Thyroid gland (tissue), 4 donors: ENCODE data around the gene NTPCR. TPM values are rescaled to one million over a fixed set of nuclear protein-coding genes. Genes with fewer than 3 reads are reported as not detected.

ENCODE experiments used
- DNase-seq, 2 donors: peaks; one replicate each; pipeline ENCODE4 v3.0.0-alpha.2; 2019
- H3K27ac ChIP-seq, 3 donors: fragments of 200-600 bp; sonication (generic); 1 replicate in 2 of 3; 2 replicates in 1 of 3; pipeline ENCODE4 v1.5.1; 2016 to 2019; ENCODE audit warnings: mild to moderate bottlenecking in 1 of 3, moderate library complexity in 1 of 3
- H3K27me3 ChIP-seq: fragments of 200-600 bp; sonication (generic); one replicate; pipeline ENCODE4 v1.5.1; 2019
- H3K36me3 ChIP-seq, 2 donors: fragments of 200-600 bp; sonication (generic); one replicate each; pipeline ENCODE4 v1.5.1; 2016 to 2019
- H3K4me1 ChIP-seq, 2 donors: fragments of 200-600 bp; sonication (generic); one replicate each; pipeline ENCODE4 v1.5.1; 2017 to 2019
- H3K4me3 ChIP-seq, 3 donors: fragments of 200-600 bp; sonication (generic); replicated peaks in 1 of 3; 1 replicate in 2 of 3; 2 replicates in 1 of 3; pipeline ENCODE4 v1.5.1; 2016; ENCODE audit warnings: mild to moderate bottlenecking in 1 of 3
- H3K9me3 ChIP-seq: fragments of 200-600 bp; sonication (generic); one replicate; pipeline ENCODE4 v1.5.1; 2017
- POLR2A ChIP-seq, 2 donors: fragments of 450-650 bp; IDR thresholded peaks; one replicate each; pipeline ENCODE4 v1.6.1; 2017; ENCODE audit warnings: antibody characterized with exemption in 2 of 2, mild to moderate bottlenecking in 2 of 2, moderate library complexity in 1 of 2
- WGBS, 2 donors: methylation state at CpG; one replicate each; pipeline ENCODE4 v1.1.5; 2017; 5-methylcytosine and 5-hydroxymethylcytosine counted together
- intact Hi-C: fragments of 100-400 bp; cut with DNase I; formaldehyde crosslinking; loops from one replicate; pipeline ENCODE4 v1.15.1; 2023
- total RNA-seq, 4 donors: library from RNA; depleted of rRNA; stranded (reverse); fragments of >200 nt; gene quantifications; one replicate each; pipeline ENCODE4 v1.2.3, GENCODE V29; 2016
- TF ChIP-seq, protein P1 (sequence below), 6 experiments: fragments of 200-600 bp in 3 of 6; fragments of 450-650 bp in 3 of 6; sonication (generic) in 3 of 6; IDR thresholded peaks; one replicate each; pipeline ENCODE4 v1.5.1; 2016 to 2019; ENCODE audit warnings: antibody characterized with exemption in 6 of 6, mild to moderate bottlenecking in 2 of 6, inconsistent platforms in 1 of 6, moderate library complexity in 1 of 6

The NTPCR gene
- total RNA-seq, 4 donors from 2014 or later, result 32.3 to 53.5 (median 43.5) TPM

GRCh38 chr1:232904131-232904530 is 46.3 kb upstream of the NTPCR start:
- 92 to 95% methylated on average over 4 of the region's 4 CpGs for WGBS, 2 donors
- Histone ChIP-seq H3K36me3 (no peaks in the 10 kb centered on the region), H3K27me3 (no peaks in the 10 kb centered on the region), H3K4me3 (no peak overlapping the region), H3K9me3 (no peaks in the 10 kb centered on the region), H3K27ac (no peak overlapping the region), H3K4me1 (peaks cover 0 to 14% of the 10 kb centered on the region in 2 donors)
- intact Hi-C loops, result no loop called here
- DNase-seq, result no peak
- TF ChIP-seq, protein P1, sequence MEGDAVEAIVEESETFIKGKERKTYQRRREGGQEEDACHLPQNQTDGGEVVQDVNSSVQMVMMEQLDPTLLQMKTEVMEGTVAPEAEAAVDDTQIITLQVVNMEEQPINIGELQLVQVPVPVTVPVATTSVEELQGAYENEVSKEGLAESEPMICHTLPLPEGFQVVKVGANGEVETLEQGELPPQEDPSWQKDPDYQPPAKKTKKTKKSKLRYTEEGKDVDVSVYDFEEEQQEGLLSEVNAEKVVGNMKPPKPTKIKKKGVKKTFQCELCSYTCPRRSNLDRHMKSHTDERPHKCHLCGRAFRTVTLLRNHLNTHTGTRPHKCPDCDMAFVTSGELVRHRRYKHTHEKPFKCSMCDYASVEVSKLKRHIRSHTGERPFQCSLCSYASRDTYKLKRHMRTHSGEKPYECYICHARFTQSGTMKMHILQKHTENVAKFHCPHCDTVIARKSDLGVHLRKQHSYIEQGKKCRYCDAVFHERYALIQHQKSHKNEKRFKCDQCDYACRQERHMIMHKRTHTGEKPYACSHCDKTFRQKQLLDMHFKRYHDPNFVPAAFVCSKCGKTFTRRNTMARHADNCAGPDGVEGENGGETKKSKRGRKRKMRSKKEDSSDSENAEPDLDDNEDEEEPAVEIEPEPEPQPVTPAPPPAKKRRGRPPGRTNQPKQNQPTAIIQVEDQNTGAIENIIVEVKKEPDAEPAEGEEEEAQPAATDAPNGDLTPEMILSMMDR (IDR thresholded peaks at IDR 0.05), result no peak
- TF ChIP-seq POLR2A (IDR thresholded peaks at IDR 0.05), result no peak

GRCh38 chr1:232904566-232904965 is 45.8 kb upstream of the NTPCR start:
- peaks cover 0 to 14% of the 10 kb centered on the region in 2 donors for H3K4me1 ChIP-seq
- no peak overlapping the region for H3K4me3 ChIP-seq
- TF ChIP-seq, protein P1 (IDR thresholded peaks at IDR 0.05), result no peak
- no peak for TF ChIP-seq POLR2A (IDR thresholded peaks at IDR 0.05)
- H3K36me3 ChIP-seq, result no peaks in the 10 kb centered on the region
- H3K27ac ChIP-seq, result no peak overlapping the region
- intact Hi-C loops, result no loop called here
- no peaks in the 10 kb centered on the region for H3K27me3 ChIP-seq
- no peaks in the 10 kb centered on the region for H3K9me3 ChIP-seq
- DNase-seq, result peak; percentile 33 to 46
- WGBS, 2 donors, result 20 to 39% methylated on average over 1 of the region's 1 CpG

- no peak overlapping the region for H3K4me3 ChIP-seq
- H3K9me3 ChIP-seq, result no peaks in the 10 kb centered on the region
- WGBS, 2 donors, result 77 to 80% methylated on average over 4 of the region's 4 CpGs
- no peak for TF ChIP-seq POLR2A (IDR thresholded peaks at IDR 0.05)
- TF ChIP-seq, protein P1 (IDR thresholded peaks at IDR 0.05), result no peak
- peak in 1 of 2 donors; percentile 27 for DNase-seq
- intact Hi-C loops, result no loop called here
- H3K27ac ChIP-seq, result no peak overlapping the region
- H3K4me1 ChIP-seq, result peaks cover 0 to 12% of the 10 kb centered on the region in 2 donors
- no peaks in the 10 kb centered on the region for H3K27me3 ChIP-seq
- H3K36me3 ChIP-seq, result no peaks in the 10 kb centered on the region
These were observed 44.9 kb upstream of the NTPCR start for GRCh38 chr1:232905331-232906034.

- H3K27me3 ChIP-seq, result no peaks in the 10 kb centered on the region
- H3K27ac ChIP-seq, result no peak overlapping the region
- TF ChIP-seq, protein P1 (IDR thresholded peaks at IDR 0.05), result no peak
- TF ChIP-seq POLR2A (IDR thresholded peaks at IDR 0.05), result no peak
- no peaks in the 10 kb centered on the region for H3K9me3 ChIP-seq
- WGBS, 2 donors, result 96 to 97% methylated on average over 6 of the region's 6 CpGs
- peaks cover 0 to 4% of the 10 kb centered on the region in 2 donors for H3K4me1 ChIP-seq
- no peaks in the 10 kb centered on the region for H3K36me3 ChIP-seq
- intact Hi-C loops, result no loop called here
- H3K4me3 ChIP-seq, result no peak overlapping the region
- no peak for DNase-seq
These were observed 44.0 kb upstream of the NTPCR start for GRCh38 chr1:232906441-232906840.

GRCh38 chr1:232908831-232909230 is 41.6 kb upstream of the NTPCR start:
- Histone ChIP-seq H3K4me3 (no peak overlapping the region), H3K4me1 (no peaks in the 10 kb centered on the region), H3K36me3 (no peaks in the 10 kb centered on the region), H3K27ac (no peak overlapping the region), H3K27me3 (no peaks in the 10 kb centered on the region), H3K9me3 (no peaks in the 10 kb centered on the region)
- intact Hi-C loops, result no loop called here
- TF ChIP-seq POLR2A (IDR thresholded peaks at IDR 0.05), result no peak
- TF ChIP-seq, protein P1 (IDR thresholded peaks at IDR 0.05), result no peak
- DNase-seq, result no peak
- 91 to 95% methylated on average over 7 of the region's 7 CpGs for WGBS, 2 donors
